Activated CD4-positive, alpha-beta T cell treated with anti-CD3 and anti-CD28 coated beads, Interleukin-2, amount 10 ng/mL, durations not matched to agents 7 days and 5 days (primary cell): Measurements from ENCODE around the gene CD36. TPM values are rescaled to one million over a fixed set of nuclear protein-coding genes. Genes with fewer than 3 reads are reported as not detected.

ENCODE experiments used
- CTCF ChIA-PET: fragments of 350-600 bp; sonication (Branson Sonifier 250); formaldehyde crosslinking; loops from one replicate; lab custom pipeline; 2021; ENCODE audit warnings: antibody characterized with exemption; lab: Charles Lee
- POLR2A ChIA-PET: fragments of 350-600 bp; sonication (Branson Sonifier 250); formaldehyde crosslinking; loops from one replicate; lab custom pipeline; 2021; ENCODE audit warnings: antibody characterized with exemption; lab: Charles Lee
- DNase-seq: peaks from one replicate; pipeline ENCODE4 v3.0.0-alpha.2; 2020
- H3K27ac Mint-ChIP-seq: one replicate; pipeline ENCODE4 v1.8.0; 2021; ENCODE audit warnings: mild to moderate bottlenecking, moderate library complexity, mixed read lengths
- H3K27me3 Mint-ChIP-seq: one replicate; pipeline ENCODE4 v1.8.0; 2021; ENCODE audit warnings: mixed read lengths
- H3K36me3 Mint-ChIP-seq: one replicate; pipeline ENCODE4 v1.8.0; 2021; ENCODE audit warnings: low read depth, mixed read lengths
- H3K4me1 Mint-ChIP-seq: one replicate; pipeline ENCODE4 v1.8.0; 2021; ENCODE audit warnings: mixed read lengths
- H3K4me3 Mint-ChIP-seq: one replicate; pipeline ENCODE4 v1.8.0; 2021; ENCODE audit warnings: mild to moderate bottlenecking, moderate library complexity, mixed read lengths
- H3K9me3 Mint-ChIP-seq: one replicate; pipeline ENCODE4 v1.8.0; 2021; ENCODE audit warnings: mixed read lengths
- total RNA-seq, 2 experiments: library from RNA; stranded (reverse); gene quantifications; one replicate each; pipeline ENCODE4 v1.2.3, GENCODE V29; 2021

Gene CD36
- total RNA-seq, 2 experiments from 2014 or later = not detected

DNA sequence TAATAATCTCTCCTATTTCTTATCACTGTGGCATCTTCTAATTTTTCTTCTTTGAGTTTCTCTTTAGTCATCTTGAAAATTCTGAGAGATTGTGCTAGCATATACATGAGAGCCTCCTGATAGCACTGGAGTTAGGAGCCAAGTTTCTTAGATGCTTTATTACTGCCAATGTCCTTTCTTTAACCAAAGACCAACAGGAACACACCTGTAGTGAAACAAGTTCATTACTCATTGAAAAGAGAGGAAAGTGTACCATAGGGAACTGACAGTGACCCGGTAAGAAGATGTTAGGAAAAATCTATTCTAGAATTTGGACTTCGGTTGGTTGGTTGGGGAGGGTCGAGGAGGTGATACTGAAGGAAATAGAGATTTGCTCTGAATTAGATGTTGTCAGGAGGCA lies 27.1 kb upstream of the CD36 start:
- CTCF ChIA-PET = no interaction called here
- POLR2A ChIA-PET = no interaction called here
- no peak overlapping the region for H3K27ac Mint-ChIP-seq
- H3K4me1 Mint-ChIP-seq = no peaks in the 10 kb centered on the region
- DNase-seq = no peak
- H3K4me3 Mint-ChIP-seq = no peak overlapping the region
- peaks cover 3% of the 10 kb centered on the region for H3K27me3 Mint-ChIP-seq
- no peaks in the 10 kb centered on the region for H3K9me3 Mint-ChIP-seq
- H3K36me3 Mint-ChIP-seq = no peaks in the 10 kb centered on the region

DNA sequence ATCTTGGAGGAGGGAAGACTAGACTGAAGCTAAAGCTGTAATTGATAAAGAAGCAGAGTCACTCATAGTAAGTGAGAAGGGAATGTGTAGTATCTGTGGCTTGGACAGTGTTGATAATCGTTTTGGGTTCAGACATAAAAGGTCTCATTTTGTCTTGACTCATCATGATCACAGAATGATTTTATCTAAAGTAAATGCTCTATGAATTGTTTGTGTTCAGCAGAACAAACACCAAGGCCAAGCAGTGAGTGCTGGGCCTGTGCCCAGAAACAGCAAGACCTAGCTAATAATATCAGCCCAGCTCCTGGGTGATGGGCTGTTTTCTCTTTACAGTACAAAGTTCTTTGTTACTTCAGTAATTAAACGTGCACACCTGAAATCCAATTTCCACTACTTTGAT lies 26.7 kb upstream of the CD36 start:
- no peak for DNase-seq
- CTCF ChIA-PET = no interaction called here
- Mint-ChIP-seq H3K4me1 (no peaks in the 10 kb centered on the region), H3K27me3 (peaks cover 3% of the 10 kb centered on the region), H3K27ac (no peak overlapping the region), H3K4me3 (no peak overlapping the region), H3K36me3 (no peaks in the 10 kb centered on the region), H3K9me3 (no peaks in the 10 kb centered on the region)
- POLR2A ChIA-PET = no interaction called here

DNA sequence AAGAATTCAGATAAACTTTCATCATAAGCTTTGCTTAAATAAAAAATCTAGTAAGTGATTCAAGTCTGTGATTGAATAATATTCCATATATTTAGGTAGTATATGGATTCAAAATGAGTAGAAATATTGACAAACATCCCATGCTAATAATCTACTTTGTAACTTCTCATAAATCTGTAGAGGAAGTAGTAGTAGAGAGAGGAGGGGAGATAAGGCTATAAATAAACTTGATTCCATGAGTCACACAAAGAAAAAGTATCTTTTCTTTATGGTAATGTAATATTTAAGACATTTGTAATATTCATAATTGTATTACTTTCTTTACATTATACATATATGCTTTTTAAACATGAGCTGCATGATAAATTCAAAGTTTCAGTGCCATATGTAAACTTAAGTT lies 25.6 kb upstream of the CD36 start:
- POLR2A ChIA-PET = no interaction called here
- peaks cover 3% of the 10 kb centered on the region for H3K27me3 Mint-ChIP-seq

DNA sequence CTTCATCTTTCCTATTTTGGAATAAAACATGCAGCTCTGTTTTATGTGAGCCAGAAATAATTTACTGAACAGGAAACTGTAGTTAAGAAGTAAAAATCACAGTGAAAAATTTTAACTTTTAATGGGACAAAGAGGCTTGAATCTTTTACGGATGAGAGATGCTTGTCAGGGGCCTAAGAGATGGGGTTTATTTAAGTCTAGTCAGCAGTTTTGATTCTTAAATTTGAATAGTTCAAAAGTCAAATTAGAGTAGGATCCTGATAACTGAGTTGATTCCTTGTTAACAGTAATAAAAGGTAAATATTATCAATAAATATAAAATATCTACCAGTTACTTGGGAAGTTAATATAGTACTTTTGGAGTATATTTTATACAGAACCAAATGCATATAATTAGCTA lies 24.9 kb upstream of the CD36 start:
- DNase-seq = no peak
- H3K4me3 Mint-ChIP-seq = no peak overlapping the region
- CTCF ChIA-PET = no interaction called here
- H3K4me1 Mint-ChIP-seq = no peaks in the 10 kb centered on the region
- H3K27ac Mint-ChIP-seq = no peak overlapping the region
- no peaks in the 10 kb centered on the region for H3K36me3 Mint-ChIP-seq
- H3K27me3 Mint-ChIP-seq = peaks cover 3% of the 10 kb centered on the region
- POLR2A ChIA-PET = no interaction called here
- no peaks in the 10 kb centered on the region for H3K9me3 Mint-ChIP-seq

More for the DNA sequence above, 25.6 kb upstream of the CD36 start:
- Mint-ChIP-seq H3K4me1 (no peaks in the 10 kb centered on the region), H3K9me3 (no peaks in the 10 kb centered on the region), H3K27ac (no peak overlapping the region), H3K36me3 (no peaks in the 10 kb centered on the region), H3K4me3 (no peak overlapping the region)
- CTCF ChIA-PET = no interaction called here
- no peak for DNase-seq

DNA sequence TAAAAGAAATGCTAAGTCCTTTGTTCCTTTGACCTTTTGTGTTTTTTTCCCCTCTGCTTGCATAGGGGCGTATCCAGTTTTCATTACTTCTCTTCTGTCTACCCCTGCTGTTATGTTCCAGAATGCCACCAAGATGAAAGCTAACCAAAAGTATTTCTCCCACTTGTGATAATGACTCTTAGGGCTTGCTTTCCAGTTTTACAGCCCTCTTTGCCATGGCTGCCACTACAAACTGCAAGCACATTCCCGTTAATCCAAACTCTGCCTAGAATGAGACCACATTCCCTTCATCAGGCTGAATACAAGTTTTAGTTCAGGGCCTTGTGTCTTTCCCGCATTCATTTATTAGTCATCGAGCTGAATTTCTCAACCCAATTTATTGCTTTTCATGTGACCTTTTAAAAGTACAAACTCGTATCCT lies 23.6 kb upstream of the CD36 start:
- Mint-ChIP-seq H3K4me1 (no peaks in the 10 kb centered on the region), H3K27ac (no peak overlapping the region), H3K27me3 (peaks cover 3% of the 10 kb centered on the region), H3K36me3 (no peaks in the 10 kb centered on the region), H3K9me3 (no peaks in the 10 kb centered on the region), H3K4me3 (no peak overlapping the region)
- ChIA-PET CTCF (no interaction called here), POLR2A (interaction anchor here (0.7 kb wide), 1 partner anchor 17 kb away, joined by 3 read pairs; no protein-coding TSS in a partner anchor)
- DNase-seq = no peak

DNA sequence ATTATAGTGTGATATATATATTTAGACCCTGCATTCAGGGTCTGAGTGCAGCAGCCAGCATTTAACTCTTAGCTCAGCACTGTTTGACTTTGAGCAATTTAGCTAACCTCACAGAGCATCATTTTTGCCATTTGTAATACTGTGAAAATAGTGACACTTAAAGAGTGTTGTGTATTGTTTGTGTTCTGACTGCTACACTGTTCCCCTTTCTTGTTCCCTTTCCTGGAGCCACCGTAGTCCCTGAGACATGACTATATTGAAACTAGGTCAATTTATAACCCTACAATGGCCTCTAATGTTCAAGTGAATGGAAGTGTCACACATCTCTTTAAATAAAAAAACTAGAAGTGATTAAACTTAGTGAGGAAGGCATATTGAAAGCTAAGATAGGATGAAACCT lies 20.3 kb upstream of the CD36 start:
- Mint-ChIP-seq H3K27ac (no peak overlapping the region), H3K27me3 (peaks cover 3% of the 10 kb centered on the region)
- POLR2A ChIA-PET = no interaction called here

DNA sequence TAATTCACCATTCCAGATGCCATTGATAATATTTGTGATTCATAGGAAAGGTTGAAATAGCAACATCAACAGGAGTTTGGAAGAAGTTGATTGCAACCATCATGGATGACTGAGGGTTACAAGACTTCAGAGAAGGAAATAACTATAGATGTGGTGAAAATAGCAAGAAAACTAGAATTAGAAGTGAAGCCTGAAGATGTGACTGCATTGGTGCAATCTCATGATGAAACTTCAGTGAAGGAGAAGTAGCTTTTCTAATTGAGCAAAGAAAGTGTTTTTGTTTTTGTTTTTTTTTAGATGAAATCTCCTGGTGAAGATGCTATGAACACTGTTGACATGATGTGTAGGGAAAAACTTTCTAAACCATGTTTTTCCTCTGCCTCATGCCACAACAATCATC lies 18.7 kb upstream of the CD36 start:
- no peaks in the 10 kb centered on the region for H3K4me1 Mint-ChIP-seq
- peaks cover 3% of the 10 kb centered on the region for H3K27me3 Mint-ChIP-seq
- CTCF ChIA-PET = interaction anchor here (0.7 kb wide), 1 partner anchor 10 kb away, joined by 3 read pairs; no protein-coding TSS in a partner anchor
- no peak overlapping the region for H3K4me3 Mint-ChIP-seq
- POLR2A ChIA-PET = no interaction called here
- no peaks in the 10 kb centered on the region for H3K36me3 Mint-ChIP-seq
- H3K27ac Mint-ChIP-seq = no peak overlapping the region
- no peak for DNase-seq
- no peaks in the 10 kb centered on the region for H3K9me3 Mint-ChIP-seq

More for the DNA sequence above, 20.3 kb upstream of the CD36 start:
- no peaks in the 10 kb centered on the region for H3K9me3 Mint-ChIP-seq
- CTCF ChIA-PET = no interaction called here
- H3K4me3 Mint-ChIP-seq = no peak overlapping the region
- no peaks in the 10 kb centered on the region for H3K36me3 Mint-ChIP-seq
- no peak for DNase-seq
- H3K4me1 Mint-ChIP-seq = no peaks in the 10 kb centered on the region

DNA sequence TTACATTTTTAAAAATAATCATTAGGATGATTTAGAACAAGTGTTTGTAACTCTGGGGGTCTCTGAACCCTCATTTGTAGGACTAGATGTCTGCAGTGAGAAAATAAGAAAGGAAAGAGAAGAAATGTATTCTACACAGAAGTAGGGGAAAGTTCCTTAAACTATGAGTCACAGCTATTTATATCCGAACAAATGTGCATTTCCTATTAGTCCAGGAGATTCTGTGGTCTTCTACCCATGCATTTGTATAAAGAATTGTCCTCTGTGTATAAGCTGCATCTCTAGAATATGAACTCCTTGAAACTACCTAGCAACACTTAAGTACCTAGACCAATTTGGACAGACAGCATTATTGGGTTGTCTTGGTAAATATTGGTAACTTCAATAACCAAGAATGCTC lies 15.9 kb upstream of the CD36 start:
- no peak overlapping the region for H3K27ac Mint-ChIP-seq
- CTCF ChIA-PET = no interaction called here
- H3K4me3 Mint-ChIP-seq = no peak overlapping the region
- no peak for DNase-seq
- no peaks in the 10 kb centered on the region for H3K9me3 Mint-ChIP-seq
- no peaks in the 10 kb centered on the region for H3K27me3 Mint-ChIP-seq
- POLR2A ChIA-PET = no interaction called here
- H3K4me1 Mint-ChIP-seq = no peaks in the 10 kb centered on the region
- H3K36me3 Mint-ChIP-seq = no peaks in the 10 kb centered on the region

DNA sequence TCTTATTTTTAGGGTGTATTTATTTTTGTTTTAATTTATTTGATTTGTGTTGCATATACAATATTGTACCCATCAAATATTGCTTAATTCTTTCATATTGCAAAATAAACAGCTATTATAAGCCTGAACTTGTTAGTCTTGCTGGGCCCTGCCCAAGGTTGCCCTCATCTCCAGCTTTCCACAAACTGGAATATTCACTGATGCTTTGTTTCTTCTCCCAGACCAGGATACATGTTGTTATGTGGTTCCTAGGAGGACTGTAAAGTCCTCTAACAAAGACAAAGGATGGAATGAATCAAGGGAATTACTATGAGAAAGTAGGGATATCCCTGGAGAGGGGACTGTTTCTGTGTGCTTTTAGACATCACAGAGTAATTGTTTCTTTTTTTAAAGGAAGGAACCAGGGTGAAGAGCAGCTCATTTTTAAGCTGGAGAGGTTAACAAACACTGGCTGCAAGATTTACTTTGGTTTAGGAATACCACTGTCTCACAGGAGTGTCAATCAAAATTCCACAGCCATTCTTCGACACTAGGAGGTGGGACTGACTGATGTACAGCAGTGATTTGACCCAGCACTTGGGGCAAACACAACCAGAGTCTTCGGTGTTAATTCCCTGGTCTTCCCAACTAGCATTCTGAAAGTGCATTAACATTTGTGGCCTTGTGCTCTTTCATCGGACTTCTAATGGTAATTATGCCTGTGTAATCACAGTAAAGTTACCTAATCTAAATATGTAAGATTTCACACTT lies 14.8 kb upstream of the CD36 start:
- no peak for DNase-seq
- Mint-ChIP-seq H3K4me1 (no peaks in the 10 kb centered on the region), H3K9me3 (no peaks in the 10 kb centered on the region), H3K36me3 (no peaks in the 10 kb centered on the region), H3K27ac (no peak overlapping the region), H3K27me3 (no peaks in the 10 kb centered on the region), H3K4me3 (no peak overlapping the region)
- POLR2A ChIA-PET = no interaction called here
- CTCF ChIA-PET = no interaction called here

DNA sequence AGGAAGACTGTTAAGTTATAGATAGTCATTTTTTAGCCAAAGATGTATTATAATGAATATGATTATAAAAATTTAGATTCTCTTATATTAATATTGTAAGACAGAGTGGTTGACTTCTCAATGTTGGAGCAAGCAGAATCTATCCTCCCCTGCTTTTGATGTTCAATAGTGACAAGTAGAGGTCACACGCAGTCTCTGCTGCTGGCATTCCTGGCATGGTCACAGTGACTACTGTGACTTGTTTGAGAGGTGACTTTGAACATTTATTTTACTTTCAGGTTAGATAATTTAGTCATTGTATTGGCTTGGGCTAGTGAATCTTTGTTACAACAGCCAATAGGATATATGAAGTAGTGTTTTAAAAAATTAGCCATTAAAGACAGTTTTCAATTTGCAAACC lies 13.7 kb upstream of the CD36 start:
- DNase-seq = no peak
- POLR2A ChIA-PET = no interaction called here
- H3K9me3 Mint-ChIP-seq = no peaks in the 10 kb centered on the region
- H3K27me3 Mint-ChIP-seq = no peaks in the 10 kb centered on the region
- no peaks in the 10 kb centered on the region for H3K36me3 Mint-ChIP-seq
- H3K4me3 Mint-ChIP-seq = no peak overlapping the region
- H3K4me1 Mint-ChIP-seq = no peaks in the 10 kb centered on the region
- CTCF ChIA-PET = no interaction called here
- no peak overlapping the region for H3K27ac Mint-ChIP-seq

DNA sequence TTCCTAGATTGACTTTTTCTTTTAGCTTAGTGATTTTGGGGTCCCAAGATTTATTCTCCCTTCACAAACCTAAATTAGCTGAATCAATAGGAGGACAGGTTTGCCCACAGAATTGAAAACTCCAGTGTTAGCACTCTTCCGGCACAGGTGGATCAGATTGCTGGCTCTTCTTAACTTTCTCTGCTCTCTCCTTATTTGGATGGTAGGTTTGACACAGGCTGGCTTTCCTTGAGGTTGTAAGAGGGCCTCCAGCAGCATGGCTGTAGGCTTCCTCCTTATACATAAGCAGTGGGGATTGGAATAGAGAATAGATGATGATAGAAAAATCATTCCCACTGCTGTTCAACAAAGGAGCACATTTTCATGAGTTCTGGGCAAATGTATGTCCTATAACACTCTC lies 9.4 kb upstream of the CD36 start:
- Mint-ChIP-seq H3K27me3 (no peaks in the 10 kb centered on the region), H3K9me3 (no peaks in the 10 kb centered on the region), H3K4me1 (no peaks in the 10 kb centered on the region), H3K36me3 (no peaks in the 10 kb centered on the region), H3K4me3 (no peak overlapping the region), H3K27ac (no peak overlapping the region)
- no peak for DNase-seq
- ChIA-PET CTCF (no interaction called here), POLR2A (no interaction called here)

DNA sequence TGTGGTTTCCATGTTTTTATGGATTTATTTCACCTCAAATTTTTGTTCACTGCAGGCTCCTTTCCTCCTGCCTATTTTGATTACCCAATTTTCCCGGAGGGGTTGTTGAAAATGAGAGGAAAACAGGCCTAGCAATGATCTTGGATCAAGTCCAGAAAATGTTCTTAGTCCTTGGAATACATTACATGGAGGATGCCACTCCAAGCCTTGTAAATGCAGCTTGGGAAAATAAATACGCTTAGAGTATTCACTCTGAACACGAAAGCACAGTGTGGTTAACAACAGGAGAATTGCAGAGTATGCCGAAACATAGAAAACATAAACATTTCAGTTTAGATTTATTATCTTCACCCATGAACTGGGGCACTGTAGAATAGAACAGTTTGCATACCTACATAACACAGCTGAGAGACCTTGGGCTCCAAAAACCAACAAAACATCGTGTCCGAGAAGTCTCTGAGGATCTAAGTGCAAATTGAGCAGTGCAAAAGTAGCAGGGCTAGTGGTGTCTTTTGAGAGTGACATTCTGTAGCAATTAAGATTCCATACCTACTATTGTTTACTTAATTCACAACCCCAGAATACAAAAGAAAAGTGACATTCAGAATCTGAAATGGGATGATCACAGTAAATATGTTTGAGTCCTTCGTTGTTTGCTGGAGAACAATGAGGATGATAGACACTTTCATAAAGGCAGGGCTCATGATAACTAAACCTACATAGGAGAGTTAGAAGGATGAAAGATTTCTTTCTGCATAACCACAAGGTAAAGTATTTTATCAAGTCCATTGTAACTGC lies 7.6 kb upstream of the CD36 start:
- Mint-ChIP-seq H3K9me3 (no peaks in the 10 kb centered on the region), H3K27ac (no peak overlapping the region), H3K27me3 (no peaks in the 10 kb centered on the region), H3K4me3 (no peak overlapping the region), H3K36me3 (no peaks in the 10 kb centered on the region), H3K4me1 (no peaks in the 10 kb centered on the region)
- POLR2A ChIA-PET = no interaction called here
- CTCF ChIA-PET = no interaction called here
- no peak for DNase-seq

DNA sequence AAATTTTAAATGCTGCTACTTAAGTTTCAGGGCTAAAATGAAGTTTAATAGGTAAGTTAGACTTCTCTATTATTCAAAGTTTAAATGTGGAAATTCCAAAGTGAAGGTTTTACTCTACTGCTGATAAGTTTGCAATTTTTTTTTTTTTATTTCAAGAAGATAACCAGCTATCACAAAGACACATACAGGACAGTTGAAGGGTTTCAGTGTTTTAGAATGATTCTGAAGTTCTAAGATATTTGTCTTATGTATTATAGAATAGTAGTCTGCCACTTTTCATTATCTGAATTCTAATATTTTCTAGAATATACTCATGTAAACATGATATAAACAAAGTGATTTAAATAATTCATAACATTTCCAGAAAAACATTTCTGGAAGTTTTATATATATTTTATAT lies 7.0 kb upstream of the CD36 start:
- no peak for DNase-seq
- ChIA-PET POLR2A (no interaction called here), CTCF (no interaction called here)
- Mint-ChIP-seq H3K27ac (no peak overlapping the region), H3K9me3 (no peaks in the 10 kb centered on the region), H3K4me1 (no peaks in the 10 kb centered on the region), H3K4me3 (no peak overlapping the region), H3K36me3 (no peaks in the 10 kb centered on the region), H3K27me3 (no peaks in the 10 kb centered on the region)
